PFSK-1 (cell line): ENCODE measurements around the gene MYO1C.

Experiments
- FOXP2 ChIP-seq: optimal IDR thresholded peaks from 2 replicates; pipeline ENCODE3; 2011; ENCODE audit warnings: borderline replicate concordance, control low read depth, inconsistent platforms; ENCODE audit not compliant: insufficient read depth; ENCODE audit errors: extremely low read length, extremely low read depth
- POLR2AphosphoS5 ChIP-seq: IDR thresholded peaks from 2 replicates; pipeline ENCODE4 v1.6.1; 2012; ENCODE audit warnings: low read depth, mild to moderate bottlenecking, control low read depth, low read length, moderate library complexity
- SIN3A ChIP-seq: IDR thresholded peaks from 2 replicates; pipeline ENCODE4 v1.6.1; 2012; ENCODE audit warnings: mild to moderate bottlenecking, low read length, moderate library complexity, borderline replicate concordance; ENCODE audit not compliant: insufficient read depth
- TAF1 ChIP-seq: IDR thresholded peaks from 2 replicates; pipeline ENCODE4 v1.6.1; 2012; ENCODE audit warnings: low read length, control low read depth, borderline replicate concordance; ENCODE audit not compliant: insufficient read depth
- TF ChIP-seq, protein P1 (sequence below), 2 experiments: IDR thresholded peaks; 2 replicates each; pipeline versions ENCODE4 v1.6.1 to v1.8.0; 2011 to 2012; ENCODE audit warnings: low read depth in 2 of 2, low read length in 2 of 2, control low read depth in 1 of 2, inconsistent platforms in 1 of 2, mild to moderate bottlenecking in 1 of 2, moderate library complexity in 1 of 2; ENCODE audit not compliant: insufficient read depth in 1 of 2

GRCh38 chr17:1447052-1447451, 45.4 kb downstream of the MYO1C start:
- TF ChIP-seq, protein P1, sequence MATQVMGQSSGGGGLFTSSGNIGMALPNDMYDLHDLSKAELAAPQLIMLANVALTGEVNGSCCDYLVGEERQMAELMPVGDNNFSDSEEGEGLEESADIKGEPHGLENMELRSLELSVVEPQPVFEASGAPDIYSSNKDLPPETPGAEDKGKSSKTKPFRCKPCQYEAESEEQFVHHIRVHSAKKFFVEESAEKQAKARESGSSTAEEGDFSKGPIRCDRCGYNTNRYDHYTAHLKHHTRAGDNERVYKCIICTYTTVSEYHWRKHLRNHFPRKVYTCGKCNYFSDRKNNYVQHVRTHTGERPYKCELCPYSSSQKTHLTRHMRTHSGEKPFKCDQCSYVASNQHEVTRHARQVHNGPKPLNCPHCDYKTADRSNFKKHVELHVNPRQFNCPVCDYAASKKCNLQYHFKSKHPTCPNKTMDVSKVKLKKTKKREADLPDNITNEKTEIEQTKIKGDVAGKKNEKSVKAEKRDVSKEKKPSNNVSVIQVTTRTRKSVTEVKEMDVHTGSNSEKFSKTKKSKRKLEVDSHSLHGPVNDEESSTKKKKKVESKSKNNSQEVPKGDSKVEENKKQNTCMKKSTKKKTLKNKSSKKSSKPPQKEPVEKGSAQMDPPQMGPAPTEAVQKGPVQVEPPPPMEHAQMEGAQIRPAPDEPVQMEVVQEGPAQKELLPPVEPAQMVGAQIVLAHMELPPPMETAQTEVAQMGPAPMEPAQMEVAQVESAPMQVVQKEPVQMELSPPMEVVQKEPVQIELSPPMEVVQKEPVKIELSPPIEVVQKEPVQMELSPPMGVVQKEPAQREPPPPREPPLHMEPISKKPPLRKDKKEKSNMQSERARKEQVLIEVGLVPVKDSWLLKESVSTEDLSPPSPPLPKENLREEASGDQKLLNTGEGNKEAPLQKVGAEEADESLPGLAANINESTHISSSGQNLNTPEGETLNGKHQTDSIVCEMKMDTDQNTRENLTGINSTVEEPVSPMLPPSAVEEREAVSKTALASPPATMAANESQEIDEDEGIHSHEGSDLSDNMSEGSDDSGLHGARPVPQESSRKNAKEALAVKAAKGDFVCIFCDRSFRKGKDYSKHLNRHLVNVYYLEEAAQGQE (IDR thresholded peaks at IDR 0.05; ENCODE audit: insufficient read depth in 1 of 2, low read depth in 2 of 2, low read length in 2 of 2), result no peak
- TF ChIP-seq POLR2AphosphoS5 (0 out of 2 replicates have a peak, but pooled peaks have one; percentile 36), SIN3A (0 out of 2 replicates have a peak, but pooled peaks have one; percentile 45), FOXP2 (no peak), TAF1 (no peak)
